Smooth muscle cell of bladder (primary cell): Measurements from ENCODE around the gene PLEKHH3. TPM values are rescaled to one million over a fixed set of nuclear protein-coding genes. Genes with fewer than 3 reads are reported as not detected.

ENCODE experiments used
- total RNA-seq: library from RNA; depleted of rRNA; stranded (reverse); fragments of >200 nt; gene quantifications from 2 replicates; pipeline ENCODE4 v1.2.3, GENCODE V29; 2014

The PLEKHH3 gene, protein sequence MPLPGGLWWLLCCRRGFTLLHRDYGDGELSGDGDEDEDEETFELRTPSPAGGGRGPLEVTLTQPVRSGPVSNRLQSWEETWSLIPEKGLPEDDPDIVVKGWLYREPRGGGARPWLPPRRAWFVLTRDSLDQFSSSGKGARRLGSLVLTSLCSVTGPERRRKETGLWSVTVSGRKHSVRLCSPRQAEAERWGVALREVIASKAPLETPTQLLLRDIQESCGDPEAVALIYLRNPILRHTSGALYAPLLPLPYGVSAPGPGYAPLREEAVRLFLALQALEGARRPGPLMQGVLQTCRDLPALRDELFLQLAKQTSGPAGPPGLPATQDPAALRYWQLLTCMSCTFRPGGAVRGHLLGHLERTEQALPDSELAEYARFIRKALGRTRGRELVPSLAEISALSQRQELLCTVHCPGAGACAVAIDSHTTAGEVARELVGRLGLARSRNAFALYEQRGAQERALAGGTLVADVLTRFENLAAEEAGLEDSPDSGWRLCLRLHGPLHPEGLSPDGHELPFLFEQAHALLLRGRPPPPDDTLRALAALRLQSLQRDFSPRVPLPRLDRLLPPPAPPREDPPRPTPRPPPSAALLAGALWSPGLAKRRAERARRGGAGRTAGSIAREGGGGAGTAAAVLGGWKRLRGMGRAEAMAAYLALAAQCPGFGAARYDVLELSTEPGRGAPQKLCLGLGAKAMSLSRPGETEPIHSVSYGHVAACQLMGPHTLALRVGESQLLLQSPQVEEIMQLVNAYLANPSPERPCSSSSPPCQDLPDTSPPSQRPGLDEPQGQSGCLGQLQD
- 8.2 and 9.0 TPM in 2 replicates for total RNA-seq

DNA sequence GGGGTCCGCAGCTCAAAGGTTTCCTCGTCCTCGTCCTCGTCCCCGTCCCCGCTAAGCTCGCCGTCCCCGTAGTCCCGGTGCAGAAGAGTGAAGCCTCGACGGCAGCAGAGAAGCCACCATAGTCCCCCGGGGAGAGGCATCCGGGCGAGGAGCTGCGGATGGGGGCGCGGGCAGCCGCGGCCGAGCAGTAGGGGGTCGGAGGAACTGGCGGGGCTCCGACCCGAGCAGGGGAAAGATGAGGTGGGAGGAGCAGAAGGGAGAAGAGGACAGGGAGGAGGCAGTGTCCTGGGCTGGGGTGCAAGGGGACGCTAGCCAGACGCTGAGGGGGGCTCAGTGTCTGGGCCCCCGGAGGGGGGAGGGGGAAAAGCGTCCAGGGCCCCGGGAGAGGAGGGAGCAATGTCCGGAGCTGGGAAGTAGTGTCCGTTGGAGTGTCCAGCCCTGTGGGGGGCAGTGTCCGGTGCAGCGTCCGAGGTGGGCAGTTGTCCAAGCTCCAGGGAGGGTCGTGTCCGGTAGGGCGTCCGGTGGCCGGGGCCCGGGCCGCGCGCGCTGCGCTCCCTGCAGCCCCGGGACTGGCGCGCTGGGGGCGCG, at the start of gene PLEKHH3:
PLEKHH3 (minus strand) TSS at position 571 of the 588 bp plus-strand sequence; CDS start at position 140, 431 bp downstream.

DNA sequence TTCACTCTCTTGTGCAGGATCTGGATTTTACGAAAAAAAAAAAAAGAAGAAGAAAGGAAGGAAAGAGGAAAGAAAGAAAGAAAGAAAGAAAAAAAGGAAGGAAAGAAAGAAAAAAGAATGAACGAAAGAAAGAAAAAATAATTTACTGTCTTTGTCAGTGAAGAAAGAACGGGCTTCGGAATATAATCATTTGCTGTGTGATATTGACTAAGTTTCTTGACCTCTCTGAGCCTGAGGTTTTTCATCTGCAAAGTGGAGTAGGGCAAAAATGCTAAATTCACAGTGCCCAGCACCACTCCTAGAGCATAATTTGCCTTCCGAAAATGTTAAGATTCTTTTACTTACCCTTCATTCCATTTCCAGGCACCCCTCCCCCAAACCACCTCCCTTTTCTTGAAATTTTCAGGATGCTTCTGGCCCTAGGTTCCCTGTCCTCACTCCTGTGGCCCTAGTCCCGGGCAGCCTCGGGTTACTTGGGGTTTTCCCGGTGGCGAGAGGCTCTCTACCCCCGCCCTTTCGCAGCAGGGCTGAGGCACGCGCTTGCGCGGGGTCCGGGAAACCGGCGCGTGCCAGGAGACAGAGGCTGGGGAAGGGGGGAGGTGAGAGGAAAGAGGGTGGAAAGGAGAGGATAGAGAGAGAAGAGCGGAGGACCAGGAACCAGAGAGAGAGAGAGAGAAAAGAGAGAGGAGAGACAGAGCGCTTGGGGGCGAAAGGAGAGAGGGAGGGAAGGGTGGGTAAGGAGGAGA, 5.4 kb upstream of the PLEKHH3 start, which contains the start of gene CNTNAP1:
CNTNAP1 (plus strand) TSS at position 556 of the 746 bp plus-strand sequence. CDS start 299 bp downstream, outside the sequence.

GRCh38 chr17:42659079-42659931, 17.5 kb downstream of the PLEKHH3 start, which contains the start of gene TUBG2:
Gene TUBG2, plus strand, starts transcription at chr17:42659284. Its CDS starts 220 bp downstream, at chr17:42659504.

Other genes with a start within 250 kb of the PLEKHH3 start
- 46.5 and 57.3 TPM in 2 replicates for gene ATP6V0A1, start 218.1 kb downstream of the PLEKHH3 start, total RNA-seq
- 26.3 and 27.0 TPM in 2 replicates for gene NAGLU, start 140.8 kb downstream of the PLEKHH3 start, total RNA-seq
- 0.83 and 0.85 TPM in 2 replicates for gene HSD17B1, start 124.1 kb downstream of the PLEKHH3 start, total RNA-seq
- gene COASY, start 114.8 kb downstream of the PLEKHH3 start, total RNA-seq, result 6.8 and 8.9 TPM in 2 replicates
- gene MLX, start 109.9 kb downstream of the PLEKHH3 start, total RNA-seq, result 28.9 and 32.3 TPM in 2 replicates
- gene PSMC3IP, start 99.3 kb downstream of the PLEKHH3 start, total RNA-seq, result 2.0 and 2.9 TPM in 2 replicates
- 60.9 and 72.4 TPM in 2 replicates for gene RETREG3, start 67.6 kb downstream of the PLEKHH3 start, total RNA-seq
- gene TUBG1, start 67.3 kb downstream of the PLEKHH3 start, total RNA-seq, result 13.2 and 15.2 TPM in 2 replicates
- 5.4 and 7.2 TPM in 2 replicates for gene TUBG2, start 17.7 kb downstream of the PLEKHH3 start, total RNA-seq
- gene CCR10, start 4.8 kb upstream of the PLEKHH3 start, total RNA-seq, result 1.4 and 1.8 TPM in 2 replicates
- gene CNTNAP1, start 5.5 kb upstream of the PLEKHH3 start, total RNA-seq, result 19.9 and 21.9 TPM in 2 replicates
- gene EZH1, start 68.0 kb upstream of the PLEKHH3 start, total RNA-seq, result 11.7 and 14.7 TPM in 2 replicates
- gene RAMP2, start 84.2 kb upstream of the PLEKHH3 start, total RNA-seq, result 0.09 and 0.14 TPM in 2 replicates
- gene VPS25, start 96.5 kb upstream of the PLEKHH3 start, total RNA-seq, result 55.7 and 57.5 TPM in 2 replicates
- 0.28 and 1.7 TPM in 2 replicates for gene WNK4, start 103.6 kb upstream of the PLEKHH3 start, total RNA-seq
- gene COA3, start 121.7 kb upstream of the PLEKHH3 start, total RNA-seq, result 67.3 and 76.7 TPM in 2 replicates
- gene CNTD1, start 121.9 kb upstream of the PLEKHH3 start, total RNA-seq, result 0.09 and 0.14 TPM in 2 replicates
- 155 and 158 TPM in 2 replicates for gene BECN1, start 147.3 kb upstream of the PLEKHH3 start, total RNA-seq
- gene PSME3, start 156.4 kb upstream of the PLEKHH3 start, total RNA-seq, result 44.8 and 57.7 TPM in 2 replicates
- gene AOC2, start 167.6 kb upstream of the PLEKHH3 start, total RNA-seq, result 0.28 and 0.37 TPM in 2 replicates
- gene AOC3, start 174.2 kb upstream of the PLEKHH3 start, total RNA-seq, result 1.6 and 1.8 TPM in 2 replicates
- gene G6PC1, start 223.8 kb upstream of the PLEKHH3 start, total RNA-seq, result not detected in 2 replicates